Thyroid gland (tissue), 4 donors: Measurements from ENCODE around the gene TSNAX. TPM values are rescaled to one million over a fixed set of nuclear protein-coding genes. Genes with fewer than 3 reads are reported as not detected.

ENCODE experiments used
- DNase-seq, 2 donors: peaks; one replicate each; pipeline ENCODE4 v3.0.0-alpha.2; 2019
- H3K27ac ChIP-seq, 3 donors: fragments of 200-600 bp; sonication (generic); 1 replicate in 2 of 3; 2 replicates in 1 of 3; pipeline ENCODE4 v1.5.1; 2016 to 2019; ENCODE audit warnings: mild to moderate bottlenecking in 1 of 3, moderate library complexity in 1 of 3
- H3K27me3 ChIP-seq: fragments of 200-600 bp; sonication (generic); one replicate; pipeline ENCODE4 v1.5.1; 2019
- H3K36me3 ChIP-seq, 2 donors: fragments of 200-600 bp; sonication (generic); one replicate each; pipeline ENCODE4 v1.5.1; 2016 to 2019
- H3K4me1 ChIP-seq, 2 donors: fragments of 200-600 bp; sonication (generic); one replicate each; pipeline ENCODE4 v1.5.1; 2017 to 2019
- H3K4me3 ChIP-seq, 3 donors: fragments of 200-600 bp; sonication (generic); replicated peaks in 1 of 3; 1 replicate in 2 of 3; 2 replicates in 1 of 3; pipeline ENCODE4 v1.5.1; 2016; ENCODE audit warnings: mild to moderate bottlenecking in 1 of 3
- H3K9me3 ChIP-seq: fragments of 200-600 bp; sonication (generic); one replicate; pipeline ENCODE4 v1.5.1; 2017
- CTCF ChIP-seq, 6 experiments: fragments of 200-600 bp in 3 of 6; fragments of 450-650 bp in 3 of 6; sonication (generic) in 3 of 6; IDR thresholded peaks; one replicate each; pipeline ENCODE4 v1.5.1; 2016 to 2019; ENCODE audit warnings: antibody characterized with exemption in 6 of 6, mild to moderate bottlenecking in 2 of 6, inconsistent platforms in 1 of 6, moderate library complexity in 1 of 6
- POLR2A ChIP-seq, 2 donors: fragments of 450-650 bp; IDR thresholded peaks; one replicate each; pipeline ENCODE4 v1.6.1; 2017; ENCODE audit warnings: antibody characterized with exemption in 2 of 2, mild to moderate bottlenecking in 2 of 2, moderate library complexity in 1 of 2
- WGBS, 2 donors: methylation state at CpG; one replicate each; pipeline ENCODE4 v1.1.5; 2017; 5-methylcytosine and 5-hydroxymethylcytosine counted together
- intact Hi-C: fragments of 100-400 bp; cut with DNase I; formaldehyde crosslinking; loops from one replicate; pipeline ENCODE4 v1.15.1; 2023
- total RNA-seq, 4 donors: library from RNA; depleted of rRNA; stranded (reverse); fragments of >200 nt; gene quantifications; one replicate each; pipeline ENCODE4 v1.2.3, GENCODE V29; 2016

Gene TSNAX
- total RNA-seq, 4 donors from 2014 or later: 32.0 to 43.7 (median 36.5) TPM

GRCh38 chr1:231613419-231614349 is 85.2 kb downstream of the TSNAX start:
- Histone ChIP-seq H3K4me1 (peaks cover 0 to 6% of the 10 kb centered on the region in 2 donors), H3K36me3 (no peaks in the 10 kb centered on the region), H3K4me3 (no peak overlapping the region), H3K27me3 (no peaks in the 10 kb centered on the region), H3K9me3 (no peaks in the 10 kb centered on the region), H3K27ac (peak overlapping the region in 1 of 3 donors; percentile 1)
- intact Hi-C loops: no loop called here
- WGBS, 2 donors: 41 to 53% methylated on average over 7 of the region's 7 CpGs
- peak; percentile 89 to 93 for DNase-seq
- no peak for TF ChIP-seq POLR2A (IDR thresholded peaks at IDR 0.05)
- TF ChIP-seq CTCF (IDR thresholded peaks at IDR 0.05): no peak

Other genes starting within 250 kb of the TSNAX start
- 10 to 100 TPM; 15.9 to 30.5 (median 18.6) TPM for gene EXOC8, start 190.8 kb upstream of the TSNAX start, total RNA-seq
- gene SPRTN, start 190.4 kb upstream of the TSNAX start, total RNA-seq: 10 to 100 TPM; 11.0 to 28.9 (median 21.9) TPM
- 10 to 100 TPM; 36.6 to 48.5 (median 42.2) TPM for gene EGLN1, start 106.4 kb upstream of the TSNAX start, total RNA-seq
- 10 to 100 TPM in 1 of 4 donors, 1 to 10 TPM in 3; 6.9 to 17.7 (median 9.8) TPM for gene DISC1, start 98.1 kb downstream of the TSNAX start, total RNA-seq